Stimulated activated CD8-positive, alpha-beta memory T cell treated with anti-CD3 and anti-CD28 coated beads, Interleukin-7, amount 100 ng/mL, for 1 hour (primary cell): ENCODE results near the gene TF.
"Not testable (repeated sequence)": the region's sequence is repeated elsewhere in the genome, so short reads cannot be mapped to it uniquely, and the experiment has no call there.

Experiments
- DNase-seq, 2 donors: peaks; one replicate each; pipeline ENCODE4 v3.0.0-alpha.2; 2020; ENCODE audit warnings: low read depth in 2 of 2

Gene TF

GRCh38 chr3:133745981-133746711 is at the start of gene TF:
TSS of gene TF (plus strand) at chr3:133746393. CDS start at chr3:133746441, 48 bp downstream.
- no peak for DNase-seq

GRCh38 chr3:133697960-133698359 is 48.2 kb upstream of the TF start:
- DNase-seq = no peak

- DNase-seq = no peak
Measured at GRCh38 chr3:133699467-133699866, 46.7 kb upstream of the TF start.

- DNase-seq = no peak
Measured at GRCh38 chr3:133699903-133700302, 46.3 kb upstream of the TF start.

- DNase-seq = no peak
Measured at GRCh38 chr3:133700351-133700750, 45.8 kb upstream of the TF start.

- no peak for DNase-seq
Measured at GRCh38 chr3:133701435-133702358, 44.5 kb upstream of the TF start.

- no peak for DNase-seq
Measured at GRCh38 chr3:133703915-133704314, 42.3 kb upstream of the TF start.

GRCh38 chr3:133706033-133706432 is 40.2 kb upstream of the TF start:
- no peak for DNase-seq

- DNase-seq = no peak
Measured at GRCh38 chr3:133709139-133709750, 36.9 kb upstream of the TF start.

- no peak for DNase-seq
Measured at GRCh38 chr3:133711013-133711412, 35.2 kb upstream of the TF start.

GRCh38 chr3:133712017-133712416 is 34.2 kb upstream of the TF start:
- DNase-seq = no peak

GRCh38 chr3:133713347-133713746 is 32.8 kb upstream of the TF start:
- no peak for DNase-seq

- no peak for DNase-seq
Measured at GRCh38 chr3:133717424-133717823, 28.8 kb upstream of the TF start.

- no peak for DNase-seq
Measured at GRCh38 chr3:133722935-133723334, 23.3 kb upstream of the TF start.

- no peak for DNase-seq
Measured at GRCh38 chr3:133730993-133731392, 15.2 kb upstream of the TF start.

GRCh38 chr3:133732231-133732630 is 14.0 kb upstream of the TF start:
- not testable (repeated sequence) for DNase-seq

- DNase-seq = no peak
Measured at GRCh38 chr3:133733226-133733625, 13.0 kb upstream of the TF start.

GRCh38 chr3:133734305-133734704 is 11.9 kb upstream of the TF start:
- DNase-seq = no peak

GRCh38 chr3:133742351-133743091 is 3.7 kb upstream of the TF start:
- no peak for DNase-seq

GRCh38 chr3:133744241-133744640 is 2.0 kb upstream of the TF start:
- no peak for DNase-seq

GRCh38 chr3:133745108-133745507 is 1.1 kb upstream of the TF start:
- DNase-seq = no peak

- no peak for DNase-seq
Measured at GRCh38 chr3:133746712-133747066, 496 bp downstream of the TF start.
